NCI-H82 treated with DMSO at 0.1 percent for 48 hours (cell line): ENCODE data around the gene LMOD1.
"Not testable (repeated sequence)": the region's sequence is repeated elsewhere in the genome, so short reads cannot be mapped to it uniquely, and the experiment has no call there.

Source experiments
- DNase-seq: peaks from one replicate; lab custom pipeline; 2025; ENCODE audit not compliant: unreplicated experiment; lab: John Stamatoyannopoulos, UW

LMOD1 gene

GRCh38 chr1:201877877-201878401, 68.4 kb downstream of the LMOD1 start:
- peak; percentile 33 for DNase-seq

GRCh38 chr1:201876148-201876818, 70.1 kb downstream of the LMOD1 start:
- DNase-seq = peak; percentile 34

- DNase-seq = no peak
These were observed 71.7 kb downstream of the LMOD1 start for GRCh38 chr1:201874672-201875071.

- DNase-seq = no peak
These were observed 76.0 kb downstream of the LMOD1 start for GRCh38 chr1:201870397-201870796.

GRCh38 chr1:201861448-201861847, 84.9 kb downstream of the LMOD1 start:
- no peak for DNase-seq

- no peak for DNase-seq
These were observed 86.9 kb downstream of the LMOD1 start for GRCh38 chr1:201859424-201859823.

GRCh38 chr1:201856722-201857121, 89.6 kb downstream of the LMOD1 start:
- not testable (repeated sequence) for DNase-seq

GRCh38 chr1:201851949-201852348, 94.4 kb downstream of the LMOD1 start:
- DNase-seq = no peak

- no peak for DNase-seq
These were observed 96.3 kb downstream of the LMOD1 start for GRCh38 chr1:201850053-201850397.

GRCh38 chr1:201849372-201850052, 96.8 kb downstream of the LMOD1 start:
- DNase-seq = no peak

- DNase-seq = no peak
These were observed 98.1 kb downstream of the LMOD1 start for GRCh38 chr1:201848230-201848629.

- DNase-seq = no peak
These were observed 99.2 kb downstream of the LMOD1 start for GRCh38 chr1:201847150-201847549.
